CD4-positive, CD25-positive, alpha-beta regulatory T cell (primary cell): ENCODE measurements around the gene MAP2K6. TPM values are rescaled to one million over a fixed set of nuclear protein-coding genes. Genes with fewer than 3 reads are reported as not detected.

Source experiments
- ATAC-seq, 2 donors: fragments of 150-1000 bp; cut with Tn5 transposase; one replicate each; pipeline ENCODE4 v1.10.0; 2021; ENCODE audit warnings: low read depth in 2 of 2, moderate number of reproducible peaks in 2 of 2, moderate library complexity in 1 of 2
- DNase-seq, 3 donors: peaks; one replicate each; pipeline versions ENCODE4 v3.0.0 to v3.0.0-alpha.2; 2012 to 2022; ENCODE audit warnings: mixed read lengths in 1 of 3
- H3K27ac ChIP-seq: one replicate; pipeline ENCODE4 v1.7.0; 2013; ENCODE audit warnings: mild to moderate bottlenecking, low read length; ENCODE audit not compliant: insufficient read depth, poor library complexity, severe bottlenecking
- H3K27me3 ChIP-seq: one replicate; pipeline ENCODE4 v1.7.0; 2013; ENCODE audit warnings: low read length; ENCODE audit not compliant: control insufficient read depth, insufficient read depth
- H3K36me3 ChIP-seq: one replicate; pipeline ENCODE4 v1.7.0; 2013; ENCODE audit warnings: mild to moderate bottlenecking, low read length, moderate library complexity; ENCODE audit not compliant: control insufficient read depth, insufficient read depth
- H3K4me1 ChIP-seq: 2 replicates; pipeline ENCODE4 v1.7.0; 2013; ENCODE audit warnings: mild to moderate bottlenecking, low read length; ENCODE audit not compliant: insufficient read depth, control insufficient read depth, poor library complexity, severe bottlenecking
- H3K4me3 ChIP-seq: one replicate; pipeline ENCODE4 v1.7.0; 2013; ENCODE audit warnings: low read depth, mild to moderate bottlenecking, low read length, moderate library complexity
- H3K9me3 ChIP-seq, 2 experiments: 1 replicate in 1 of 2; 2 replicates in 1 of 2; pipeline ENCODE4 v1.7.0; 2013; ENCODE audit warnings: low read length in 2 of 2, mild to moderate bottlenecking in 1 of 2, moderate library complexity in 1 of 2; ENCODE audit not compliant: control insufficient read depth in 2 of 2
- H3K27ac Mint-ChIP-seq, 3 donors: one replicate each; pipeline ENCODE4 v1.8.0; 2020 to 2022; ENCODE audit warnings: mild to moderate bottlenecking in 3 of 3, mixed read lengths in 3 of 3, moderate library complexity in 2 of 3
- H3K27me3 Mint-ChIP-seq: one replicate; pipeline ENCODE4 v1.8.0; 2022; ENCODE audit warnings: mild to moderate bottlenecking, mixed read lengths
- H3K36me3 Mint-ChIP-seq: one replicate; pipeline ENCODE4 v1.8.0; 2020; ENCODE audit warnings: mixed read lengths
- H3K4me1 Mint-ChIP-seq, 4 donors: one replicate each; pipeline ENCODE4 v1.8.0; 2020 to 2022; ENCODE audit warnings: mixed read lengths in 4 of 4, mild to moderate bottlenecking in 1 of 4
- H3K4me3 Mint-ChIP-seq, 4 donors: one replicate each; pipeline ENCODE4 v1.8.0; 2020 to 2022; ENCODE audit warnings: mild to moderate bottlenecking in 4 of 4, mixed read lengths in 4 of 4, moderate library complexity in 3 of 4
- H3K9me3 Mint-ChIP-seq, 7 donors: one replicate each; pipeline ENCODE4 v1.8.0; 2020 to 2022; ENCODE audit warnings: mixed read lengths in 7 of 7, mild to moderate bottlenecking in 3 of 7, moderate library complexity in 2 of 7
- polyA plus RNA-seq, 4 donors: library from polyadenylated mRNA; unstranded; fragments of 300-500 nt; fragmentation: Illumina TruSeq; gene quantifications; one replicate each; pipeline ENCODE4 v1.2.3, GENCODE V29; 2021
- total RNA-seq: library from RNA; stranded (reverse); gene quantifications from one replicate; pipeline ENCODE4 v1.2.3, GENCODE V29; 2022

MAP2K6 gene
- total and polyA plus RNA-seq, 5 donors from 2014 or later, result 10.3 to 17.3 (median 14.0) TPM

- Histone ChIP-seq H3K9me3 (no peaks in the 10 kb centered on the region), H3K36me3 (peaks cover 13% of the 10 kb centered on the region), H3K27me3 (no peaks in the 10 kb centered on the region), H3K4me3 (no peak overlapping the region), H3K27ac (no peak overlapping the region), H3K4me1 (no peaks in the 10 kb centered on the region)
- H3K36me3 Mint-ChIP-seq, result peaks cover 38% of the 10 kb centered on the region
- H3K9me3 Mint-ChIP-seq, result peaks cover 0 to 3% (median 0%) of the 10 kb centered on the region in 7 donors
- DNase-seq (no peak), ATAC-seq (no peak)
- H3K4me3 Mint-ChIP-seq, result no peak overlapping the region
- no peak overlapping the region for H3K27ac Mint-ChIP-seq
- no peaks in the 10 kb centered on the region for H3K27me3 Mint-ChIP-seq
- peaks cover 0 to 2% (median 0%) of the 10 kb centered on the region in 4 donors for H3K4me1 Mint-ChIP-seq
Measured at GRCh38 chr17:69547230-69547629, 132.7 kb downstream of the MAP2K6 start.

GRCh38 chr17:69547947-69548346 is 133.4 kb downstream of the MAP2K6 start:
- H3K9me3 Mint-ChIP-seq, result peaks cover 0 to 4% (median 0%) of the 10 kb centered on the region in 7 donors
- H3K36me3 ChIP-seq, result peaks cover 8% of the 10 kb centered on the region
- peaks cover 0 to 2% (median 0%) of the 10 kb centered on the region in 4 donors for H3K4me1 Mint-ChIP-seq
- ATAC-seq (no peak), DNase-seq (no peak)
- H3K9me3 ChIP-seq, result no peaks in the 10 kb centered on the region
- H3K27ac Mint-ChIP-seq, result no peak overlapping the region
- H3K27ac ChIP-seq, result no peak overlapping the region
- H3K27me3 Mint-ChIP-seq, result no peaks in the 10 kb centered on the region
- no peaks in the 10 kb centered on the region for H3K27me3 ChIP-seq
- no peak overlapping the region for H3K4me3 ChIP-seq
- H3K36me3 Mint-ChIP-seq, result peaks cover 38% of the 10 kb centered on the region
- H3K4me3 Mint-ChIP-seq, result no peak overlapping the region
- no peaks in the 10 kb centered on the region for H3K4me1 ChIP-seq

GRCh38 chr17:69551212-69552010 is 136.9 kb downstream of the MAP2K6 start:
- H3K27ac Mint-ChIP-seq, result no peak overlapping the region
- H3K4me3 ChIP-seq, result no peak overlapping the region
- peaks cover 0 to 2% (median 0%) of the 10 kb centered on the region in 4 donors for H3K4me1 Mint-ChIP-seq
- DNase-seq, result no peak
- no peaks in the 10 kb centered on the region for H3K9me3 ChIP-seq
- H3K27ac ChIP-seq, result no peak overlapping the region
- H3K9me3 Mint-ChIP-seq, result peaks cover 0 to 7% (median 0%) of the 10 kb centered on the region in 7 donors
- no peak for ATAC-seq
- peaks cover 25% of the 10 kb centered on the region for H3K36me3 Mint-ChIP-seq
- H3K4me1 ChIP-seq, result no peaks in the 10 kb centered on the region
- H3K4me3 Mint-ChIP-seq, result no peak overlapping the region
- peaks cover 4% of the 10 kb centered on the region for H3K36me3 ChIP-seq
- no peaks in the 10 kb centered on the region for H3K27me3 Mint-ChIP-seq
- H3K27me3 ChIP-seq, result no peaks in the 10 kb centered on the region

- peaks cover 0 to 7% (median 0%) of the 10 kb centered on the region in 7 donors for H3K9me3 Mint-ChIP-seq
- H3K36me3 Mint-ChIP-seq, result peaks cover 21% of the 10 kb centered on the region
- Histone ChIP-seq H3K9me3 (no peaks in the 10 kb centered on the region), H3K27me3 (no peaks in the 10 kb centered on the region), H3K36me3 (peaks cover 4% of the 10 kb centered on the region), H3K4me1 (no peaks in the 10 kb centered on the region), H3K4me3 (no peak overlapping the region), H3K27ac (no peak overlapping the region)
- H3K27ac Mint-ChIP-seq, result no peak overlapping the region
- H3K4me1 Mint-ChIP-seq, result peaks cover 0 to 2% (median 0%) of the 10 kb centered on the region in 4 donors
- DNase-seq (no peak), ATAC-seq (no peak)
- H3K4me3 Mint-ChIP-seq, result peak overlapping the region in 1 of 4 donors; percentile 12
- H3K27me3 Mint-ChIP-seq, result no peaks in the 10 kb centered on the region
Measured at GRCh38 chr17:69552986-69553667, 138.6 kb downstream of the MAP2K6 start.

GRCh38 chr17:69555056-69555455 is 140.6 kb downstream of the MAP2K6 start:
- peaks cover 0 to 2% (median 0%) of the 10 kb centered on the region in 4 donors for H3K4me1 Mint-ChIP-seq

GRCh38 chr17:69557339-69557738 is 142.8 kb downstream of the MAP2K6 start:
- no peaks in the 10 kb centered on the region for H3K9me3 ChIP-seq
- peaks cover 14% of the 10 kb centered on the region for H3K36me3 Mint-ChIP-seq
- no peak overlapping the region for H3K4me3 Mint-ChIP-seq
- no peaks in the 10 kb centered on the region for H3K27me3 Mint-ChIP-seq
- no peaks in the 10 kb centered on the region for H3K27me3 ChIP-seq
- no peak overlapping the region for H3K27ac Mint-ChIP-seq
- no peak overlapping the region for H3K4me3 ChIP-seq
- ATAC-seq, result no peak
- peaks cover 0 to 4% (median 0%) of the 10 kb centered on the region in 7 donors for H3K9me3 Mint-ChIP-seq
- H3K27ac ChIP-seq, result no peak overlapping the region
- no peaks in the 10 kb centered on the region for H3K36me3 ChIP-seq
- H3K4me1 ChIP-seq, result no peaks in the 10 kb centered on the region
- H3K4me1 Mint-ChIP-seq, result peaks cover 0 to 2% (median 0%) of the 10 kb centered on the region in 4 donors
- DNase-seq, result no peak

More at GRCh38 chr17:69555056-69555455, 140.6 kb downstream of the MAP2K6 start:
- Mint-ChIP-seq H3K9me3 (peaks cover 0 to 7% (median 0%) of the 10 kb centered on the region in 7 donors), H3K27me3 (no peaks in the 10 kb centered on the region), H3K27ac (no peak overlapping the region), H3K4me3 (no peak overlapping the region), H3K36me3 (peaks cover 21% of the 10 kb centered on the region)
- ATAC-seq (no peak), DNase-seq (no peak)
- no peak overlapping the region for H3K27ac ChIP-seq
- no peaks in the 10 kb centered on the region for H3K9me3 ChIP-seq
- peaks cover 4% of the 10 kb centered on the region for H3K36me3 ChIP-seq
- no peak overlapping the region for H3K4me3 ChIP-seq
- H3K27me3 ChIP-seq, result no peaks in the 10 kb centered on the region
- no peaks in the 10 kb centered on the region for H3K4me1 ChIP-seq

- Mint-ChIP-seq H3K4me1 (peaks cover 0 to 2% (median 0%) of the 10 kb centered on the region in 4 donors), H3K27ac (no peak overlapping the region), H3K36me3 (peaks cover 2% of the 10 kb centered on the region), H3K27me3 (no peaks in the 10 kb centered on the region), H3K4me3 (no peak overlapping the region), H3K9me3 (peaks cover 0 to 2% (median 0%) of the 10 kb centered on the region in 7 donors)
- no peaks in the 10 kb centered on the region for H3K9me3 ChIP-seq
- H3K4me1 ChIP-seq, result no peaks in the 10 kb centered on the region
- no peaks in the 10 kb centered on the region for H3K27me3 ChIP-seq
- H3K4me3 ChIP-seq, result no peak overlapping the region
- no peaks in the 10 kb centered on the region for H3K36me3 ChIP-seq
- ATAC-seq, result no peak
- no peak overlapping the region for H3K27ac ChIP-seq
- DNase-seq, result no peak
Measured at GRCh38 chr17:69558796-69559195, 144.3 kb downstream of the MAP2K6 start.
